ENCODE data around the gene FLVCR2.

- TF ChIP-seq CTCF (IDR thresholded peaks at IDR 0.05) = no peak
- TF ChIP-seq POLR2A (IDR thresholded peaks at IDR 0.05) = no peak
Observed at GRCh38 chr14:75662966-75663365, 84.5 kb downstream of the FLVCR2 start.

All from lower leg skin (tissue), 3 donors.